SK-N-MC (cell line): ENCODE results near the gene RSF1.

Experiments
- DNase-seq: peaks from one replicate; pipeline ENCODE4 v3.0.0-alpha.2; 2011; ENCODE audit warnings: low read depth, low spot score
- H3K27ac ChIP-seq: fragments of 200-600 bp; sonication (generic); 2 replicates; pipeline ENCODE4 v1.5.1; 2016; ENCODE audit warnings: mixed run types
- H3K36me3 ChIP-seq: fragments of 200-600 bp; sonication (generic); 2 replicates; pipeline ENCODE4 v1.6.1; 2017; ENCODE audit warnings: antibody characterized with exemption, low read length, mixed read lengths; ENCODE audit not compliant: insufficient read depth
- H3K4me3 ChIP-seq: fragments of 200-600 bp; sonication (generic); 2 replicates; pipeline ENCODE4 v1.5.1; 2016
- H3K9ac ChIP-seq: fragments of 200-600 bp; sonication (generic); 2 replicates; pipeline ENCODE4 v1.8.0; 2017; ENCODE audit warnings: mixed run types, mixed read lengths; ENCODE audit not compliant: insufficient read length
- H3K9me3 ChIP-seq: fragments of 200-600 bp; sonication (generic); 2 replicates; pipeline ENCODE4 v1.6.1; 2017; ENCODE audit warnings: low read depth, mild to moderate bottlenecking, antibody characterized with exemption, low read length, moderate library complexity, mixed read lengths
- EZH2 ChIP-seq: fragments of 200-600 bp; sonication (generic); IDR thresholded peaks from one replicate; pipeline ENCODE4 v1.6.1; 2017; ENCODE audit warnings: antibody characterized with exemption
- FOXP2 ChIP-seq: optimal IDR thresholded peaks from 2 replicates; pipeline ENCODE3; 2011; ENCODE audit warnings: mild to moderate bottlenecking, moderate library complexity; ENCODE audit not compliant: insufficient read depth; ENCODE audit errors: extremely low read length, control extremely low read depth
- POLR2AphosphoS5 ChIP-seq: IDR thresholded peaks from 2 replicates; pipeline ENCODE4 v1.6.1; 2012; ENCODE audit warnings: mild to moderate bottlenecking, low read depth, low read length, borderline replicate concordance

RSF1 gene

DNA sequence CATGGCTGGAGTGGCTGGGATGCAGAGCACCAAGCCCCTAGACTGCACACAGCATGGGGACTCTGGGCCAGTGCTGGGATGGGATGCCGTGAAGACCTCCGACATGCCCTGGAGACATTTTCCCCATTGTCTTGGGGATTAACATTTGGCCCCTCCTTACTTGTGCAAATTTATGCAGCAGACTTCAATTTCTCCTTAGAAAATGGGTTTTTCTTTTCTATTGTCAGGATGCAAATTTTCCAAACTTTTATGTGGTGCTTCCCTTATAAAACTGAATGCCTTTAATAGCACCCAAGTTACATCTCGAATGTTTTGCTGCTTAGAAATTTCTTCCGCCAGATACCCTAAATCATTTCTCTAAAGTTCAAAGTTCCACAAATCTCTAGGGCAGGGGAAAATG is 29.2 kb downstream of the RSF1 start:
- peaks cover 11% of the 10 kb centered on the region for H3K36me3 ChIP-seq
- peaks cover 4% of the 10 kb centered on the region for H3K9me3 ChIP-seq
- no peak overlapping the region for H3K4me3 ChIP-seq
- TF ChIP-seq FOXP2: no peak
- TF ChIP-seq POLR2AphosphoS5: no peak
- no peak for TF ChIP-seq EZH2
- H3K9ac ChIP-seq: no peak overlapping the region
- H3K27ac ChIP-seq: no peak overlapping the region
- DNase-seq: no peak

DNA sequence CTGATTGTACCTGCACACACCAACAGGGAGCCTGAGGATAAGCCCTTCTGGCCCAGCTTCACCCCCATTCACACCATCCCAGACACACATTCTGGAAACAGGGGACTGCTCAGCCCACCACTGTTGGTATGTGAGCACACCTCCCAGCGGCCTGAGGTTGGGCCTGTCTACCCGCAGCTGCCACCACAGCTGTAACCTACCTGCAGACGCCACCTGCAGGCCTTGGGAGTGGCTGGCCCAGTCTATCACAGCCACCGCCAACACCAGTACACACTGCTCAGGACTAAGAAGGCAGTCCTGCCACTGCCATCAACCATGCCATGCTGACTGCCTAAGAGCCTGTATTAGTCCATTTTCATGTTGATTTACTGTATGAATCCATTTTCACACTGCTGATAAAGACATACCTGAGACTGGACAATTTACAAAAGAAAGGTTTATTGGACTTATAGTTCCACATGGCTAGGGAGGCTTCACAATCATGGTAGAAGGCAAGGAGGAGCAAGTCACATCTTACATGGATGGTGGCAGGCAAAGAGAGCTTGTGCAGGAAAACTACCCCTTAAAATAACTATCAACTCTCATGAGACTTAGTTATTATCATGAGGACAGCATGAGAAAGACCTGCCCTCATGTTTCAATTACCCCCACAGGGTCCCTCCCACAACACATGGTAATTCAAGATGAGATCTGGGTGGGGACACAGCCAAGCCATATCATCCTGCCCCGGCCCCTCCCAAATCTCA is 30.6 kb downstream of the RSF1 start:
- Histone ChIP-seq H3K36me3 (peaks cover 11% of the 10 kb centered on the region), H3K9me3 (peaks cover 4% of the 10 kb centered on the region), H3K27ac (no peak overlapping the region), H3K4me3 (no peak overlapping the region), H3K9ac (no peak overlapping the region)
- no peak for DNase-seq
- TF ChIP-seq EZH2 (no peak), POLR2AphosphoS5 (no peak), FOXP2 (no peak)

DNA sequence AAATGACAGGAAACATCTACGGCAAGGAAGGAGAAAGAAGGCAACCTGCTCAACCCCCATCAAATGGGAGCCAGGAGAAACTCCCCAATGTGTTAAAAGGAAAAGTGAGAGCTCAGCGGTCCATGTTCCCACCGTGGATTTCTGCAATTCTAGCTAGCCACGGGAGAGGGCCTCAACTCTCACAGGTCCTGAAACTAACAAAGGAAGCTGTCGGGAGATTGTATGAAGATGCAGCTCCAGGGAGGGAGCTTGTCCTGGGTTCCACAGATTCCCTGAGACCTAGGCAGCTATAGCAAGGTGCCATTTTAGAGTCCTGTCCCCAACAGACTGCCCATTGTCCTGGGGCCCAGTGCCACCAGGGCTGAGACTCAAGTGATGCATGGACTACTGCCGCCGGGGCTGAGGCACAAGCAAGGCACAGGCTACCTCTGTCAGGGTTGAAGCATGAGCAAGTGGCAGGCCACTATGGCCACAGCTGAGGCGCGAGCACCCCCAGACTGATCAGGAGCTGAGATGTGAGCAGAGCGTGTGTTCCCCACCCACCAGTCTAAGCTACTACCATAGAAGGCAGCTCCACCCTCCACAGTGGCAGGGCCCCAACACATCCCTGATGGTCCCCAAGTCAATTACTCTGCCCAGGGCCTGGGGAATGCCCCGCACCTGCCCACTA is 31.3 kb downstream of the RSF1 start:
- Histone ChIP-seq H3K9me3 (peaks cover 4% of the 10 kb centered on the region), H3K4me3 (no peak overlapping the region), H3K36me3 (peaks cover 11% of the 10 kb centered on the region), H3K27ac (no peak overlapping the region), H3K9ac (no peak overlapping the region)
- TF ChIP-seq FOXP2 (no peak), POLR2AphosphoS5 (no peak), EZH2 (no peak)
- no peak for DNase-seq

DNA sequence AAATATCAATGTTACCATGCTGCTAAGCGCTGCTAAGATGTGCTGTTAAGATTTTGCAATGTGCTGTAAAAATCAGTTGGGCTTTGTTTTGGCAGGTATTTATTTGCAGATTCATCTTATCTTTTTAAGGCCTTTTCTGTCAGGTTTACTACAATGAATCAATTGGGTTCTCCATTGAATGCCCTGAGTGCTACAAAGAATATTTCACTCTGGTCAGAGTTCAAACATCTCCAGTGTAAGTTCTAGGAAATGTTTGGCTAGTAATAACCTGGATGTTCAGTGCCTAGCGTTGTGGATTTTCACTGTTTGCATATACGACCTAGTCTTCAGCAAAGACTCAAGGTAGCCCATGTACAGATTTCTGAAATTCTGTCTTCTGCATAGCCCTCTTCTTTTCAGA is 36.0 kb downstream of the RSF1 start:
- no peak overlapping the region for H3K4me3 ChIP-seq
- H3K36me3 ChIP-seq: no peaks in the 10 kb centered on the region
- H3K27ac ChIP-seq: no peak overlapping the region
- H3K9ac ChIP-seq: no peak overlapping the region
- H3K9me3 ChIP-seq: no peaks in the 10 kb centered on the region
- DNase-seq: no peak
- TF ChIP-seq POLR2AphosphoS5 (no peak), FOXP2 (no peak), EZH2 (no peak)

DNA sequence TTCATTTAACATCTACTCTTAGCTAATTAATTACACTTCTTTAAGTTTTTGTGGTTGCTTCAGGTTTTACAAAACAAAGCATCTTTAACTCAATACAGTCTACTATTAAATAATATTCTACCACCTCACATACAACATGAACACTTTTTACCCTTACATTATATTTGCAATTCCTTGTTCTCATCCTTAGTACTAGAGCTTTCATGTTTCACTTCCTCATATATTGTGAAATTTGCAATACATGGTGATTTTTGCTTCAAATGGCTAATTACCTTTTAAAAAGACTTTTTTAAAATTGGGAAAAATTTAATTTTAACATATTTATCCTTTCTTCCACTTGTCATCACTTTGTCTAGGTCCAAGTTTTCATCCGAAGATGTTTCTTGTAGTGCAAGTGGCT is 37.5 kb downstream of the RSF1 start:
- no peaks in the 10 kb centered on the region for H3K9me3 ChIP-seq
- H3K36me3 ChIP-seq: no peaks in the 10 kb centered on the region
- no peak for TF ChIP-seq EZH2
- no peak for TF ChIP-seq FOXP2
- no peak for TF ChIP-seq POLR2AphosphoS5
- H3K9ac ChIP-seq: no peak overlapping the region
- DNase-seq: no peak
- H3K4me3 ChIP-seq: no peak overlapping the region
- H3K27ac ChIP-seq: no peak overlapping the region

DNA sequence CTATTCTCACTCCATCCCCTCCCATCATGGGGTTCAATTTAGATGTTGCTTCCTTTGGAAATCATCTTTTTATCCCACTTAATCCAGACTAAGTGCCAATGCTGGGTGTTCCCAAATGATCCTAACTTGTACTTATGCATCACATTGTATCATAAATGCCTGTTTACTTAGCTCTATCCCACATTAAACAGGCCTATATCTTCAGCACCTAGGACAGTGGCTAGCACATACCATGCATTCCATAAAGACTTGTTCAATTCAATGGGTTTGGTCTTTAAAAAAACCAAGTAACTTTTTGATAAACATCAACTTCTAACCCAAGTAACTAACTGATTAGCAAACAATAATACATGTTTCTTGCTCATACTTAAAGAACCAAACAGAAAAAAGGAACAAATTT is 40.6 kb downstream of the RSF1 start:
- no peaks in the 10 kb centered on the region for H3K36me3 ChIP-seq
- H3K9ac ChIP-seq: no peak overlapping the region
- no peaks in the 10 kb centered on the region for H3K9me3 ChIP-seq
- no peak overlapping the region for H3K27ac ChIP-seq
- DNase-seq: no peak
- no peak overlapping the region for H3K4me3 ChIP-seq
- no peak for TF ChIP-seq FOXP2
- TF ChIP-seq POLR2AphosphoS5: no peak

DNA sequence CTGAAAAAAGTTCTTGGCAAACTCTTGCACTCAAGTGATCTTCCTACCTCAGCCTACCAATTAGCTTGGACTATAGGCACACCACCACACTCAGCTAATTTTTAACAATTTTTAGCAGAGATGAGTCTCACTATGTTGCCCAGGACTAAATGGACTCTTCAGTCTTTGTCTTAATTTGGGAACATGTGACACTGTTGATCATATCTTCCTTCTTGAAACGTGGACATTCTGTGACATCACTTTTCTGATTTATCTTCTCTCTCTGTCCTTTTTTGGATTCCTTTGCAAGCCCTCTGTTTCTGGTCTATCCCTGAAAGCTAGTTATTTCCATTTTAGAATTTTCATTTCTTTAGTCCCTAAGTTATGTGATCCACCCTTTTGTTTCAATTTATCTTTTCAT is 42.0 kb downstream of the RSF1 start:
- H3K9ac ChIP-seq: no peak overlapping the region
- H3K27ac ChIP-seq: no peak overlapping the region
- H3K4me3 ChIP-seq: no peak overlapping the region
- DNase-seq: no peak
- TF ChIP-seq EZH2 (no peak), FOXP2 (no peak), POLR2AphosphoS5 (no peak)
- H3K9me3 ChIP-seq: no peaks in the 10 kb centered on the region
- no peaks in the 10 kb centered on the region for H3K36me3 ChIP-seq

DNA sequence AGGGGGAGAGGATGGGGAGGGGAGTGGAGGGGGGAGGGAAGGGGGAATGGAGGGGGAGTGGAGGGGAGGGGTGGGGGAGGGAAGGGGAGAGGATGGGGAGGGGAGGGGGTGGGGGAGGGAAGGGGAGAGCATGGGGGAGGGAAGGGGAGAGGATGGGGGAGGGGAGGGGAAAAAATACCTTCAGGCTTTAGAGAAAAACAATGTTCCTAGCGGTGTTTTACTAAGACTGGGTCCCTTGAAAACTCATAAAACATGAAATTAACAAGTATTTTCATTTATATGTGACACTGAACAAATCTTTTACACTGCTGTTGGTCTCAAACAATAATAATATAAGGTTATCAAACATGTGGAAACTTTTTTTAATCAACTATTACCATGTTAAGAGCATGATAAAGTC is 42.4 kb downstream of the RSF1 start:
- TF ChIP-seq FOXP2 (no peak), POLR2AphosphoS5 (no peak), EZH2 (no peak)
- H3K4me3 ChIP-seq: no peak overlapping the region
- DNase-seq: no peak
- H3K9me3 ChIP-seq: no peaks in the 10 kb centered on the region
- H3K27ac ChIP-seq: no peak overlapping the region
- H3K36me3 ChIP-seq: no peaks in the 10 kb centered on the region
- H3K9ac ChIP-seq: no peak overlapping the region
